HG02938 (cell line): ENCODE results near the gene CENPA.
"Not testable (repeated sequence)": the region's sequence is repeated elsewhere in the genome, so short reads cannot be mapped to it uniquely, and the experiment has no call there.

Source experiments
- ATAC-seq: cut with Tn5 transposase; IDR thresholded peaks from one replicate; pipeline ENCODE4 v1.9.1; 2021; ENCODE audit warnings: mild to moderate bottlenecking, moderate library complexity; ENCODE audit not compliant: unreplicated experiment

The CENPA gene

GRCh38 chr2:26785431-26786206 is at the start of gene CENPA:
Gene CENPA, plus strand, starts transcription at chr2:26786056. Its CDS starts 141 bp downstream, at chr2:26786197.
- ATAC-seq, result peak; percentile 99

GRCh38 chr2:26737221-26737620 is 48.6 kb upstream of the CENPA start:
- ATAC-seq, result no peak

GRCh38 chr2:26738481-26738880 is 47.4 kb upstream of the CENPA start:
- ATAC-seq, result no peak

- ATAC-seq, result no peak
Measured at GRCh38 chr2:26739514-26739913, 46.3 kb upstream of the CENPA start.

- no peak for ATAC-seq
Measured at GRCh38 chr2:26740346-26740745, 45.5 kb upstream of the CENPA start.

GRCh38 chr2:26740890-26741302 is 45.0 kb upstream of the CENPA start:
- no peak for ATAC-seq

- no peak for ATAC-seq
Measured at GRCh38 chr2:26742048-26742770, 43.6 kb upstream of the CENPA start.

GRCh38 chr2:26743852-26744251 is 42.0 kb upstream of the CENPA start:
- no peak for ATAC-seq

GRCh38 chr2:26744953-26745352 is 40.9 kb upstream of the CENPA start:
- no peak for ATAC-seq

- no peak for ATAC-seq
Measured at GRCh38 chr2:26745609-26746327, 40.1 kb upstream of the CENPA start.

GRCh38 chr2:26746934-26747333 is 38.9 kb upstream of the CENPA start:
- no peak for ATAC-seq

GRCh38 chr2:26749787-26750420 is 36.0 kb upstream of the CENPA start:
- ATAC-seq, result not testable (repeated sequence)

- not testable (repeated sequence) for ATAC-seq
Measured at GRCh38 chr2:26750467-26750866, 35.4 kb upstream of the CENPA start.

GRCh38 chr2:26752656-26753055 is 33.2 kb upstream of the CENPA start:
- ATAC-seq, result no peak

GRCh38 chr2:26754539-26754938 is 31.3 kb upstream of the CENPA start:
- ATAC-seq, result no peak

- ATAC-seq, result no peak
Measured at GRCh38 chr2:26754972-26755670, 30.7 kb upstream of the CENPA start.

GRCh38 chr2:26756337-26756736 is 29.5 kb upstream of the CENPA start:
- no peak for ATAC-seq

GRCh38 chr2:26757873-26758789 is 27.7 kb upstream of the CENPA start:
- ATAC-seq, result peak; percentile 43

GRCh38 chr2:26758790-26759321 is 27.0 kb upstream of the CENPA start:
- no peak for ATAC-seq
